ENCODE results near the gene ARHGEF7. TPM values are rescaled to one million over a fixed set of nuclear protein-coding genes. Genes with fewer than 3 reads are reported as not detected.

Gene ARHGEF7
- total RNA-seq, 1 donor from 2014 or later = 227 TPM

DNA sequence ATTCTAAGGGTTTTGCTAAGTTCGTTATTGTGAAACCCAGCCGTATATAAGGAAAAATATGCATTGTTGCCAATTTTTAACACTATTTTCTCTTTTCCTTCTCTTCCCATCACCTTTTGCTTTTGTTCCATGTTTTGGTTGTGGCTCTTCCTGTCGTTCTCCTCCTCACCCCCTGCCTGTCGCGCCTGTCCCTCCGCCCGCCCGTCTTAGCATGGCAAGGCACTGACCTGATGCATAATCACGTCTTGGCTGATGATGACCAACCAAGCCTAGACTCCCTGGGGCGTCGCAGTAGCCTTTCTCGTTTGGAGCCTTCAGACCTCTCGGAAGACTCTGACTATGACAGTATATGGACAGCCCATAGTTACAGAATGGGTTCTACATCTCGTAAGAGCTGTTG lies 176.8 kb downstream of the ARHGEF7 start:
- Mint-ChIP-seq H3K27ac (ENCODE audit: unreplicated experiment) (no peak overlapping the region), H3K36me3 (ENCODE audit: unreplicated experiment) (peaks cover 9% of the 10 kb centered on the region), H3K4me3 (ENCODE audit: unreplicated experiment) (no peak overlapping the region), H3K27me3 (ENCODE audit: unreplicated experiment) (peaks cover 4% of the 10 kb centered on the region), H3K9me3 (ENCODE audit: unreplicated experiment) (no peaks in the 10 kb centered on the region), H3K4me1 (ENCODE audit: low read depth, unreplicated experiment) (no peaks in the 10 kb centered on the region)
- TF ChIP-seq, protein P1, sequence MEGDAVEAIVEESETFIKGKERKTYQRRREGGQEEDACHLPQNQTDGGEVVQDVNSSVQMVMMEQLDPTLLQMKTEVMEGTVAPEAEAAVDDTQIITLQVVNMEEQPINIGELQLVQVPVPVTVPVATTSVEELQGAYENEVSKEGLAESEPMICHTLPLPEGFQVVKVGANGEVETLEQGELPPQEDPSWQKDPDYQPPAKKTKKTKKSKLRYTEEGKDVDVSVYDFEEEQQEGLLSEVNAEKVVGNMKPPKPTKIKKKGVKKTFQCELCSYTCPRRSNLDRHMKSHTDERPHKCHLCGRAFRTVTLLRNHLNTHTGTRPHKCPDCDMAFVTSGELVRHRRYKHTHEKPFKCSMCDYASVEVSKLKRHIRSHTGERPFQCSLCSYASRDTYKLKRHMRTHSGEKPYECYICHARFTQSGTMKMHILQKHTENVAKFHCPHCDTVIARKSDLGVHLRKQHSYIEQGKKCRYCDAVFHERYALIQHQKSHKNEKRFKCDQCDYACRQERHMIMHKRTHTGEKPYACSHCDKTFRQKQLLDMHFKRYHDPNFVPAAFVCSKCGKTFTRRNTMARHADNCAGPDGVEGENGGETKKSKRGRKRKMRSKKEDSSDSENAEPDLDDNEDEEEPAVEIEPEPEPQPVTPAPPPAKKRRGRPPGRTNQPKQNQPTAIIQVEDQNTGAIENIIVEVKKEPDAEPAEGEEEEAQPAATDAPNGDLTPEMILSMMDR (IDR thresholded peaks at IDR 0.05; ENCODE audit: partially characterized antibody, unreplicated experiment) = no peak
- DNase-seq = no peak

DNA sequence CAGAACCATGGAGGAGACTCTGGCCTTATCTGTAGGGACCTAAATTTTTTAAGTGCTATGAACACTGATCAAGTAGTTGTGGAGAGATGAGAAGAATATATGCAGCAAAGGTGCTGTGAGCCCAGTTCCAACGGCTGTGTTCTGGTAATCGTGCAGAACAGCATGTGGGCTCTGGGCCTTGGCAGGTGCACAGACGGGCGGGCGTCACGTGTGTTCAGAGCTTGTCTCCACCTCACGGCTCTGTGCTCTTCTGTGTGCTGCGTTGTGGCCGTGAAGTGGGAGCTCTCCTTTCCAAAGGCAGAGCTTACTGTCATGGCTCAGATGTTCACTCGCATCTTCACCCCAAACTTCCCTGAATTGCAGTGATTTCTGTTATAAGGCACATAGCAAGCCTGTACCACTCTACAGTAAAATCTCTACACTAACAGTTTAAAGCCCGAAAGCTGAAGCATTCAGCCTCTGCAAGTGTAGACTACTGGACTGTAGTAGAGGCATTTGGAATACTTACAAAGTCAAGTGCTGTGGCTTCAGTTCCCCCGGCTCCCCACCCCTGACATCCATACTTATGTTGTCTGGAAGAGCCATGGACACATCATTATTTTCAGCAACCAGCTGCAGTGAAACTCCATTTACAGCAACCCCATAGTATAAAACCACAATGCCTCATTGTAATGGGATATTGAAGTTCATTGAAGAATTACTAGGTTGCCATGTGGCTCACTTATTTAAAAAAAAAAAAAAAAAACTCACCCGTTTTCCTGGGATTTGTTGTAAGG lies 177.8 kb downstream of the ARHGEF7 start:
- H3K9me3 Mint-ChIP-seq (ENCODE audit: unreplicated experiment) = no peaks in the 10 kb centered on the region
- H3K4me1 Mint-ChIP-seq (ENCODE audit: low read depth, unreplicated experiment) = peaks cover 4% of the 10 kb centered on the region

DNA sequence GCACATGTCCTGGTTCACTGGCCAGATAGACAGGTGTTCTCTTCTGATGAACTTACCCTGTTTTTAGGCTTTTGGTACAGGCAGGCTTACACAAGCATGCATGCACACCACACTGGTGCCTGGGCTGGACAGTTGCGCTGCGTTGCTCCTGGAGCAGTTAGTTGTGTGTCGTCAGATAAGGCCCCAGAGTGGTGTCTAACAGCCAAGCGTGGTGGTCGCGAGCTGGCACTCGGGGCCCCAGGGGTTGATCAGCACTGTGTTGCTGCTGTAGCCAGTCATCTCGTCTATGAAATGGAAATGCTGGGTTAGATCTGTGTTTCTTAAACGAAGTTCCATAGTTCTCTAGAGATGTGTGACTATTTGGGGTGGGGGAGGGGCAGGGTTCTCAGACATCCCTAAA lies 180.8 kb downstream of the ARHGEF7 start:
- no peak for DNase-seq
- no peak overlapping the region for H3K4me3 Mint-ChIP-seq (ENCODE audit: unreplicated experiment)
- peaks cover 9% of the 10 kb centered on the region for H3K36me3 Mint-ChIP-seq (ENCODE audit: unreplicated experiment)
- H3K27ac Mint-ChIP-seq (ENCODE audit: unreplicated experiment) = no peak overlapping the region
- TF ChIP-seq, protein P1 (IDR thresholded peaks at IDR 0.05; ENCODE audit: partially characterized antibody, unreplicated experiment) = no peak
- H3K27me3 Mint-ChIP-seq (ENCODE audit: unreplicated experiment) = peaks cover 4% of the 10 kb centered on the region
- peaks cover 4% of the 10 kb centered on the region for H3K4me1 Mint-ChIP-seq (ENCODE audit: low read depth, unreplicated experiment)
- peaks cover 2% of the 10 kb centered on the region for H3K9me3 Mint-ChIP-seq (ENCODE audit: unreplicated experiment)

More for the DNA sequence above, 177.8 kb downstream of the ARHGEF7 start:
- TF ChIP-seq, protein P1 (IDR thresholded peaks at IDR 0.05; ENCODE audit: partially characterized antibody, unreplicated experiment) = no peak
- Mint-ChIP-seq H3K36me3 (ENCODE audit: unreplicated experiment) (peaks cover 9% of the 10 kb centered on the region), H3K27me3 (ENCODE audit: unreplicated experiment) (peaks cover 4% of the 10 kb centered on the region), H3K4me3 (ENCODE audit: unreplicated experiment) (no peak overlapping the region), H3K27ac (ENCODE audit: unreplicated experiment) (no peak overlapping the region)
- DNase-seq = no peak

DNA sequence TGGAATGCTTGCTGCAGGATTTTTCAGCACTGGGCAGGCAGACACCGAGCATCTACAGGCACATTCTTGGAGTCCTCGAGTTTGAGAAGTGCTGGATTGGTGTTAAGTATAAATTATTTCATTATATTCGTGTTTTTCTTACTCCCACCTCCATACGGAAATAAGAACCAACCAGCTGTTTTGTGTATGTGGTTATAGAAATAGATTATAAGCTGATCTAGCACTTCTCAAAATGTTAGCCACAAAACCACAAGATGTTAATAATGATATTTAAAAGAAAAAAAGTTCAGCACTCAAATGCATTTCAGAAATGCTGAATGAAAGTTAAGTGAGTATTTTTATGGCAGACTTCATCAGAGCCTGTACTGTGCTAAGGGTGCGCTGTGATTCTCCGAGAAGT lies 181.3 kb downstream of the ARHGEF7 start:
- no peak for DNase-seq
- Mint-ChIP-seq H3K27ac (ENCODE audit: unreplicated experiment) (no peak overlapping the region), H3K27me3 (ENCODE audit: unreplicated experiment) (peaks cover 2% of the 10 kb centered on the region)

More for the DNA sequence above, 181.3 kb downstream of the ARHGEF7 start:
- Mint-ChIP-seq H3K4me3 (ENCODE audit: unreplicated experiment) (no peak overlapping the region), H3K36me3 (ENCODE audit: unreplicated experiment) (peaks cover 9% of the 10 kb centered on the region), H3K4me1 (ENCODE audit: low read depth, unreplicated experiment) (peaks cover 4% of the 10 kb centered on the region), H3K9me3 (ENCODE audit: unreplicated experiment) (peaks cover 2% of the 10 kb centered on the region)
- TF ChIP-seq, protein P1 (IDR thresholded peaks at IDR 0.05; ENCODE audit: partially characterized antibody, unreplicated experiment) = no peak
